Hypothalamus (tissue), 51 donors: Measurements from ENCODE around the gene CAMP.
"Not testable (repeated sequence)": the region's sequence is repeated elsewhere in the genome, so short reads cannot be mapped to it uniquely, and the experiment has no call there.

Experiments
- DNase-seq, 51 donors: peaks; one replicate each; lab custom pipeline; 2025; lab: John Stamatoyannopoulos, UW

Gene CAMP

DNA sequence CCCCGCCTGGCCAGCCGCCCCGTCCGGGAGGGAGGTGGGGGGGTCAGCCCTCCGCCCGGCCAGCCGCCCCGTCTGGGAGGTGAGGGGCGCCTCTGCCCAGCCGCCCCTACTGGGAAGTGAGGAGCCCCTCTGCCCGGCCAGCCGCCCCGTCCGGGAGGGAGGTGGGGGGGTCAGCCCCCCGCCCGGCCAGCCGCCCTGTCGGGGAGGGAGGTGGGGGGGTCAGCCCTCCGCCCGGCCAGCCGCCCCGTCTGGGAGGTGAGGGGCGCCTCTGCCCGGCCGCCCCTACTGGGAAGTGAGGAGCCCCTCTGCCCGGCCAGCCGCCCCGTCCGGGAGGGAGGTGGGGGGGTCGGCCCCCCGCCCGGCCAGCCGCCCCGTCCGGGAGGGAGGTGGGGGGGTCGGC, 11.5 kb upstream of the CAMP start:
- DNase-seq = not testable (repeated sequence)

DNA sequence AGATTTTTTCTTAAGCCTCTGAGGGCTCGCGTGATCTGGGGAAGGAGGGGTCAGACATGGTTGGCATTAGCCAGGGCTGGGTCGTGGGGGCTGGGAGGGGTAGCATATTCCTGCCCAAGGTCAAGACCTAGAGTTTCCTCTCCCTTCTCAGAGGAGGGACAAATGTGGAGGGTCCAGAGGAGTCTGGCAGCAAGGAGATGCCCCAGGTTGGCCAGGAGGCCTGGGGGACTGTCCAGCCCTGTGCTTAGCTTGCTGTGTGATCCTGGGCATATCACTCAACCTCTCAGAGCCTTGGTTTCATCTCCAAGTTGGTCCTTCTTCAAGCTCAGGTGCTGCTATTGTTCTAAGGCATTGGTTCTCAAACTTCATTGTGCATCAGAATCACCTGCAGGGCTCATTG, 9.1 kb upstream of the CAMP start:
- no peak for DNase-seq

DNA sequence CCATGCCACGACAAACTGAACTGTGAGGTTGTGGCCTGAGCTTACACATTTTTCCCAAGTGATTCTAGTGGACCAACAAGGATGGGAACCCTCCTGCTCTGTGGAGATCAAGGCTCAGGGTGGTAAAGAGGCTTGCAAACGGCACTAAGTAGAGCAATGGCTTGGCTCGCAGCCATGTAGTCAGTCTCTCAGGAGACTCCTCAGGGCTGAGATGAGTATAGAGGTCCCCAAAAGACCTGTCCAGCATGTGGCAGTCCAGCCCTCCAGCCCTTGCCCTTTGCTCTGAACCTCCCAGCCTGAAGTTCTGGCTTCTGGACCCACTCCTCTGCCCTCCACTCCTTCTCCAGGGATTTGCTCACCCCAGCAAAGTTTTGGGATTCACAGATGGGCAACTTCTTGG, 8.3 kb upstream of the CAMP start:
- DNase-seq = peak in 1 of 51 donors; percentile 24

DNA sequence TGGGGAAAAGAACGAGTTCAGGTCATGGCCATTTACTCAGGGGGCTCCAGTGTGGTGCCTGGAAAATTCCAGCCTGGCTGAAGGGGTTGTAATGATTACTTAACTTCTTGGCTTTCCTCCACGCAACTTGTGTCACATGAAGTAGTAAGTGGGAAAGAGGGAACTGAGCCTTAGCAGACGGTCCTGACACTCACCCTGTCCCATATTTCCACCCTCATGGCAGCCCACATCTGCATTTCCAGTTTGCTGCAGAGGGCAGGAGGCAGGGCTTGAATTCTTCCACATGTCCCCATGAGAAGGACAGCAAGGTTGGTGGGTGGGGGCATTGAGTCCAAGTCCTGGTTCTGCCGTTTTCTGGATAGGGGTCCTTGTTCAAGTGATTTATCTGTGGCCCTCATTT, 7.8 kb upstream of the CAMP start:
- DNase-seq = peak in 13 of 51 donors; percentile 12 to 65 (median 22)

DNA sequence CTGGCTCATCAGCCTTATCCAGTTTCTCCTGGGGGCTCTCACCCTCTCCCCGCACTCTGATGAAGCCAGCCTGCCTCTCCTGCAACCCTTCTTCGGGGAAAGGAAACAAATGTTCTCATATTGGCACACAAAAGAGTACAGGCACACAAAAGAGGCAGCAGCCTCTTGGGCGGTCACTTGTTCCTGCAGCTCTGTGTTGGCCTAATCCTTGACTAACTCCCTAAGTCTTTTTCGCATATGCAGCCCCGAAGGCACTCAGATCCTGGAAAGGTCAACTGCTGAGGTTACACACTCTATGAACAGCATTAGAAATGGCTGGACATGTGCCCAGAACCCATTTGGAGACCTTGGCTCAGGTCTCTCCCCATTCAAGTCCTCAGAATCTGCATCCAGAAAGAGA, 7.4 kb upstream of the CAMP start:
- peak in 28 of 51 donors; percentile 9 to 77 (median 46) for DNase-seq

DNA sequence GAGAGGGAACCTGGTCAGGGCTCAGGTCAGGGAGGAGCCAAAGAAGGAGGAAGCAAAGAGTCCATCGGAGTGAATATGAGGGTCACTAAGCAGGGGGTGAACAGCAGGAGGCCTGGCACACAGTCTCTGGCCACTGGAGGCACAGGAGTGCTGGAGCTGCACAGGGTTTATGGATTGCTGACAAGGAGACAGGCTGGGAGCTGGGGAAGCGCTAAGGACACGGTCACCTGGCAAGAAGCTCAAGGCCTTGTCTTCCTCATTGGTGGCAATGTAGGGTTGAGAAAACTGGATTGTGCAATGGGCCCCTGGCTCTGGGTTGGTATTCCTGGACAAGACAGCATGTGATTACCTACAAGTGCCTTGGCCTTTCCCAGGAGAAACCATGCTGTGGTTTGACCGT, 5.8 kb upstream of the CAMP start:
- peak in 2 of 51 donors; percentile 3 to 25 for DNase-seq

DNA sequence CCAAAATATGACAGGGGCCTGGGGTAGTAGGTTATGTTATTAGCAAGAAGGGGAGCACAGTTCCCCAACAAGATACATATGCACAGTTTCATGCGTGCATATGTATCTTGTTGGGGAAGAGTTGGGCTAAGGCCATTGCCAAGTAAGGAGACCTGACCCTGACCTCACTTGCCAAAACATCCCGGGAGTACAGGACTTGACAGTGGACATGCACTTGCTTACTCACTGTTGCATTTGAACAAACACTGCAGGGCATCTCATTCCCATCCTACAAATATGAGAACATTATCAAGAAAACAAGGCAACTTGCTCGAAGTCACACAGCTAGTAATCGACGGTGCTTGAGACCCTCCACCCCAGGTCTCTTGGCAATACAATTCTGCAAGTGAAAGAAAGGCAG, 4.8 kb upstream of the CAMP start:
- no peak for DNase-seq

DNA sequence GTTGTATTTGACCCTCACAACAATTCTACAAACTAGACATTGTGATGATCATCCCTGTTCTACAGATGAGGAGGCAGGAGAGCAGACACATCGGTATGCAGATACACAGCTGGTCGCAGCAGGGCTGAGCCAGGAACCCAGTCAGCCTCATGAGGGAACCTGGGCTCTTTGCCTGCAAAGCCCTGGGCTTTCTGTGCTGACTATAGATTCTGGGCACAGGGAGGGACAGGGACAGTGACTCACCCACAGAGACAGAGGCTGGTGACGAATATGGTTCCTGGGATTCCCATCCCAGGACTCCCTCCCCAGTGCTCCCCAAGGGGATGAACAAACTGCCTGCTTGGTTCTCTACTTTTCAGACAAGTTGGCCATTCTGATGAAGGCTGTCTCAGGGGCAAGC, 3.8 kb upstream of the CAMP start:
- peak in 2 of 51 donors; percentile 6 to 24 for DNase-seq

DNA sequence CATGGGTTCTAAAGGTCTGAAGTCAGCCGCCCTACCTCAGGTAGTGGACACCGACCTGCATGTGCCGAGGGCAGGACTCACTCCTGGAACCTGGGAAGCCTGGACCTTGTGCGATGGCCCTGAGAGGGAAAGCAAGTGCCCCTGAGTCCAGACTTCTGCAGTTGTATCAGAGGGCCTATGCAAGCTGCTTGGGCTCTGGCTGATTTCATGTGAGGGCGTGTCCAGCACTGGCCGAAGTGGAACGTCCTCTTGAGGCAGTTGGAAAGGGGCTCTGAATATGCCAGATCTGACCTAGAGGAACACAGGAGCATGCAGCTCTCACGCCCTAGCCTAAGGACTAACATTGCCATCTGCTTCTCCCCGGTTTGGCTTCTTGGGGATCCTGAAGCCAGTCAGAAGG, 2.5 kb upstream of the CAMP start:
- DNase-seq = no peak

DNA sequence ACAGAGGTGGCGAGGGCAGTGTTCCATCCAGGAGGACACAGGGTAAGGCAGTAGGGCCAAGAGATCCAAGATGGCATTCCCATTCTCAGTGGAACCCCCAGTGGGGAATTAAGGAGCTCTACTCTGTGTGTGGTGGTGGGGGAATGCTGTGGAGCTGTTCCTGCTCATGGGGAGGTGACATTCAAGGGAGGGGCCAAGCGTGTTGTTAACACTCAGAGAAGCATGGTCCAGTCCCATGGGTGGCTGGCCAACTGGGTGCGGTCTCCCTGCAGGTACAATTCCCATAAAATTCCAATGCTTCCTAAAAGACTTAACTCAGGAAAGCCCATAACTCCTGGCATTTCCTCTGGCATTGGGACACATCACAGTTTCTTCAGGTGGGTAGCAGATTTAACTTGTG, 2.3 kb downstream of the CAMP start:
- no peak for DNase-seq

DNA sequence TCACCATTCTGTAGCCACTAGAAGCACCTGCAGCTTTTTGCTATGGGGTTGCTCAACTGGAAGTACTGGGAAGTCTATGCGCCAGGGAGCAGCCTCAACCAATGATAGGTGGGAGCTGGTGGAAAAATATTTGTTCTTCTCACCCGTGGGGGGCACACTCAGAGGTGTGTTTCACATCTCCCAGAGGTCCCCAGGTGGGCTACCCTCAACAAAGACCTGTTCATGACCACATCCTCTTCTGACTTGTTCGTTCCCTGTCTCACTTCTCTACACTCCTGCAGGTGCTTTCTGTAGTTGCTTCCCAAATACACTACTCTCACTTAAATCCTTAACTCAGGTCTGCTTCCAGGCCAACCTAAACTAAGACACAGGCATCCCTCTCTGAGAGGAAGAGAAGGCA, 3.6 kb downstream of the CAMP start:
- DNase-seq = no peak

DNA sequence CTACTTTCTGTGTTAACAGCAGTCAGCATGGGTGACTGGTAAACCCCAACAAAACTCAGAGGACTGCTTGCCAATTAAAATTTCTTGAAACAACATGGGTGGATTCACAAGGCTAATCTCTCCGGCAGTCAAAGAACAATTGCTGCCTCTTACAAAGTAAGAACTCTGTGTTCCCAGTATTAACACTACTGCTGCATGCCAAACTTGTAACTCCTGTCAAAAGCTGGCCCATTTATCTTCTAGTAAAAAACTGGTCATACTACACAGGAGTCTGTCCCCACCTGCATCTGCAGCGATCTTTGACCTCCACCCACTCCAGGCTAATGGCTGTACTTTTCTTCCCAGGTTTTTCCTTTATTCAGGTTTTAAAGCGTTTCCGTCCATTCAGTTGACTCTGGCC, 8.9 kb downstream of the CAMP start:
- no peak for DNase-seq

DNA sequence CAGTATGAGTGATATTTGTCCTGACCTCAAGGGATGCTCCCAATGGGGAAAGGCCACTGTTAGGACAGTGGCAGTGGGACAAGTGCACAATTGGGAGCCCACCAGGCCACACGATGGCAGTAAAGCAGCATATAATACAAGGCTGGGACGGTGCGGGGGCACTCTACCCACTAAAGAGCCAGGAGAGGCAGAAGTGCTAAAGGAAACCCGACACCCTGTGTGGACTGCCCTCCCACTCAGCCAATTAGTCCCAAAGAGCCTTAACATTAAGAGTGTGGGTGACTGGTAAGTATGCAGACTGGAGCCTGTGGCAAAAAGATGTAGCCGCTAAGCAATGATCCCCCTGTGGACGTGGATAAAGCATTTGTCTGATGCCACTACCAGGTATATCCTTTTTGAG, 9.4 kb downstream of the CAMP start:
- peak in 44 of 51 donors; percentile 13 to 87 (median 61) for DNase-seq

DNA sequence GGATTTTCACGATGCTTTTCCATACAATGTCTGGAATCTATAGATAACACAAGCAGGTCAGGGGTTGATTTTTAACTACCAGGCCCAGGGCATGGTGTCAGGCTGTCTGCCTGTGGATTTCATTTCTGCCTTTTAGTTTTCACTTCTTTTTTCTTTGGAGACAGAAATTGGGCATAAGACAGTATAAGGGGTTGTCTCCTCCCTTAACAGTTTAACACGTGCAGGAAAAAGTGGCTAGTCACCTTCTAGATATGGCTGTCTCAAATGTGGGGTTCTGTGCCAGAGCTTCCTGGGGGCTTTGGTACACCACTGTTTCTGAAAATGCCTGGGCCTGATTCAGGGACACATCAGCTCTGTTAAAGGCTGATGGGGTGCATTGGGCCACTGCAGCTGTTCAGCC, 10.2 kb downstream of the CAMP start:
- DNase-seq = no peak

DNA sequence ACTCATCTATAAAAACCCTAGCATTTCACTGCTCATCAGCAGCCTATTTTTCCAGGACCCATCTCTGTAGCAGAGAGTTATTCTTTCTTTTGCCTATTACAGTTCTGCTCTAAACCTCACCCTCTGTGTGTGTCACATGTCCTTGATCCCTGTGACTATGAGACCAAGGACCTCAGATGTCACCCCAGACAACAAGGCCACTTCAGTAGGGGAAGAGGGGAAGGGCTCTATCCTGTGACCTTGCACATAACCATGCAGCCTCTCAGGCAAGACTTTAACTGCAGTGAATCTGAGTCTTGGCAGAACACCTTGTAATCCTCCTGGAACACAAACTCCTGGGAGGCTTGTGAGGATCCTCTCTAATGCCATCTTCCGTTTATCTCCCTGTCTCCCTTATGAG, 13.2 kb downstream of the CAMP start:
- no peak for DNase-seq

DNA sequence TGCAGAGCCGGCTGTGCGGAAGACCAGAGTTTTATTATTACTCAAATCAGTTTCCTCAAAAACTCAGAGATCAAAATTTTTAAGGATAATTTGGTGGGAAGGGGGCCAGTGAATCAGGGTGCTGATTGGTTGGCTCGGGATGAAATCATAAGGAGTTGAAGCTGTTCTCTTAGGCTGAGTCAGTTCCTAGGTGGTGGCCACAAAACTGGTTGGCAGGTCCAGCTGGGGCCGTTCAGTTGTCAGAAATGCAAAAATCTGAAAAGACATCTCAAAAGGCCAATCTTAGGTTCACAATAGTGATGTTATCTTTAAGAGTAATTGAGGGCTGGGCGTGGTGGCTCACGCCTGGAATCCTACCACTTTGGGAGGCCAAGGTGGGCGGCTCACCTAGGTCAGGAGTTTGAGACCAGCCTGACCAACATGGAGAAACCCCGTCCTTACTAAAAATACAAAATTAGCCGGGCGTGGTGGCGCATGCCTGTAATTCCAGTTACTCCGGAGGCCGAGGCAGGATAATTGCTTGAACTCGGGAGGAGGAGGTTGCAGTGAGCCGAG, 15.3 kb downstream of the CAMP start:
- no peak for DNase-seq

DNA sequence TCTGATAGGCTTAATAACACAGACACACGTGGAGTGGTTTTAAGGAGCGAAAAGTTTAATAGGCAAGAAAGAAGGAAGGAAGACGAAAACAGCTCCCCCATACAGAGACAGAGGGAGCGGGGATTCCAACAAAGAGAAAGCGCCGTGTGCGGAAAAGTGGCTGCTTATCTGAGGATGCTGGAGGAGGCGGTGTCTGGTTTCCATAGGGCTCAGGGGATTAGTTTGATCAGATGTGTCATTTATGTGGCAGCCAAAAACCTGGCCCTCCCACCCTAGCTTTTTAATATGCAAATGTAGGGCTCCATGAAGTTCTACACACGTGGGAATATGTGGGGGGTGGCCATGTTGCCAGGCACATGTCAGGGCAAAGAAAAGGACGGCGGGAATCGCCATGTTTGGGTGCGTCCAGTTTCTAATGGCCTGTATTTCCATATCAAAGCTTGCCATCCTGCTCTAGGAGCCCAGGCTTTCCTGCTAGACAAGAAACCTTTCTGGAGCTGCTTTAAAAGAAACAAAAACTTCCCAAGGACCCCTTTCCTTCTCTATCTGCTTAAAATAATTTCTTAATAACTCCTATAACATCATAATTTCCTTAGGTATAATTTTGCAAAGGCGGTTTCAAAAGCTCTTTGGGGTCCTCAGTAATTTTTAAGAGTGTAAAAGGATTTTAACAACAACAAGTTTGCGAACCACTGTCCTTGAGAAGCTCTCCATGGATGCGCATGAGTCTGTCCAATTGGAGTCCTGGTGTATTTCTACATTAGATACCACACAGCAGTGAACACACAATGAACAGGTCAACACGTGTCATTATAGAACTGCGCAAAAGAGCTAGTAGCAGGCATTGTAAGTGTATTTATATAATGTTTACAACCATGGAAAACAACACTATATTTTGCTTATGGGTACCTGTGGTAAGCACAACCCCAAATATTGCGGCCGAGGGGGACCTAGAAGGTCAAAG, 17.0 kb downstream of the CAMP start:
- DNase-seq = peak in 1 of 51 donors; percentile 41

DNA sequence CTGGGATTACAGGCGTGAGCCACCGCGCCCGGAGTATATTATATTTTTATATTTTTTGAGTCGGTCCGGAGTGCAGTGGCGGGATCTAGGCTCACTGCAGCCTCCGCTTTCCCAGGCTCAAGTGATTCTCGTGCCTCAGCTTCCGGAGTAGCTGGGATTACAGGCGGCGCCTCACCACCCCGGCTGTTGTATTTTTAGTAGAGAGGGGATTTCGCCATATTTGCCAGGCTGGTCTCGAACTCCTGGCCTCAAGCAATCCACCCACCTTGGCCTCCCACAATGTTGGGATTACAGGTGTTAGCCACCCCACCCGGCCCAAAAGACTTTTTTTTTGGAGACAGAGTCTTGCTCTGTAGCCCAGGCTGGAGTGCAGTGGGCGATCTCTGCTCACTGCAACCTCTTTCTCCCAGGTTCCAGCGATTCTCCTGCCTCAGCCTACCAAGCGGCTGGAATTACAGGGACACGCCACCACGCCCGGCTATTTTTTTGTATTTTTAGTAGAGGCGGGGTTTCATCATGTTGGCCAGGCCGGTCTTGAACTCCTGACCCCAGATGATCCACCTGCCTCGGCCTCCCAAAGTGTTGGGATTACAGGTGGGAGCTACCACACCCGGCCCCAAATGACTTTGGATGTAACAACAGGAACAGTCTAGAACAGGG, 18.6 kb downstream of the CAMP start:
- DNase-seq = no peak

DNA sequence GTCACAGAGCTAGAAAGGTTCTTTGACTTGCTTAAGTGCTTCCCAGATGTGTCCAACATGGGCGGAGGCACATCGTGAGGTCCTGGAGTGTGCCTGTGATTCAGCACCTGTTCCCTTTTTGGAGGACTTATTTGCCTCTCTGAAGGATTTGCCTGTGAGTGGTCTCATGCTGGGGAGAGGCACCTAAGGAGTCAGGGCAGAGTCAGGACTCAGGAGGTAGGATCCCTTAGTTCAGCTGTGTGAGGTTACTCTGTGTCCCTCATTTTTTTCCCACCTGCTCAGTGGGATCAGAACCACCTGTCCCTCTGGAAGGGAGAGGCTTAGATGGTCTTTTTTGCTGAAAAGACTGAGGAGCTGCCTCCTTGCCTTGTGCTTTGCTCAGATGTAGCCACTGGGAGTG, 20.6 kb downstream of the CAMP start:
- no peak for DNase-seq

DNA sequence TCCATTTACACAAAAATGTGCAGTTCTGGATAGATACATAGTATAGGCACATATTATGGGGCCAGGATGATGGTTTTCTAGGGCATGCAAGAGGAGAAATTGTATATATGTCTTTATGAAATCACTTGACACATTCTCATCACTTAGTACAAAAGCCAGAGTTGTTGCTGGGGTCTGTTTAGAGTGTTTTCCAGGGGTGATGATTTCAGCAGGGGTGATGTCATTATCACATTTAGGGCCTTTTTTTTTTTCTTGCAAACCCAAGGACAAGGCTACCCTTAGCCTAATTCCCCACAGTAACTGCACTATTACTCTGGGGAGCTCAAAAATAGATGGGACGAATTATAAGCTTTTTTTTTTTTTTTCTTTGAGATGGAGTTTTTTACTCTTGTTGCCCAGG, 21.2 kb downstream of the CAMP start:
- no peak for DNase-seq

DNA sequence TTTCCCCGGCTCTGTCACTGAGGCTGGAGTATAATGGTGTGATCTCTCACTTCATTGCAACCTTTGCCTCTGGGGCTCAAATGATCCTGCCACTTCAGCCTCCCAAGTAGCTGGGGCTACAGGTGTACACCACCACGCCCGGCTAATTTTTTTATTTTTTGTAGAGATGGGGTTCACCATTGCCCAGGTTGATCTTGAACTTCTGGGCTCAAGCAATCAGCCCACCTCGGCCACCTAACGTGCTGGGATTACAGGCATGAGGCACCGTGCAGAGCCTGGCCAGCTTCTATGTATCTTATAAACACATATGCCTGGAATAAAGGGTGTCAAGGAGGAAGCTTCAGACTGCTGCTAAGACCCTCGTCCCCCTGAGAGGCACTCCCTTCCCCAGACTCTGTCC, 21.8 kb downstream of the CAMP start:
- DNase-seq = no peak

DNA sequence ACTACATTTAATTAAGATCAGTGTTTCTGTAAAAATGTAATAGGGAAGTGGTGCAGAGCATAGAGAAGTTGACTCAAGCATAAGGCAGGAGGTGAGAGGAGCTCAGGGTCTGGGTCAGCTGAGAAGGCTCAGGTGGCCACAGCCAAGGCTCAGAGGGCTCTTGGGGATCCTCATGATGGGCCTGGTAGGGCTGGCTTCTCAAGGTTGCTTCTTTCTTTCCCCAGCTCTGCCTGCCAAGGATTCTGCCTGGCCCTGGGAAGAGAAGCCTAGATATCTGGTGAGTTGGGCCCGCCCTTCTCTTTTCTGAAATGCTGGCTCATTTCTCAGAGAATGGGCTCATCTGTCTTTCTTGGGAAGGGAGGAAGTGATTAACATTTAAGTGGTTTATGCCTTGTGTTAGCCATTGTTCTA, 24.1 kb downstream of the CAMP start:
- peak in 1 of 51 donors; percentile 6 for DNase-seq
